Rectal smooth muscle tissue (tissue), 1 donor: ENCODE data around the gene NTM.

Experiments
- H3K27ac ChIP-seq: one replicate; pipeline ENCODE4 v1.7.0; 2013; ENCODE audit warnings: low read depth, low read length, inconsistent platforms
- H3K27me3 ChIP-seq: one replicate; pipeline ENCODE4 v1.7.0; 2013; ENCODE audit warnings: low read length; ENCODE audit not compliant: control insufficient read depth, insufficient read depth
- H3K36me3 ChIP-seq: one replicate; pipeline ENCODE4 v1.7.0; 2013; ENCODE audit warnings: low read length; ENCODE audit not compliant: control insufficient read depth, insufficient read depth
- H3K4me1 ChIP-seq: one replicate; pipeline ENCODE4 v1.7.0; 2013; ENCODE audit warnings: low read length; ENCODE audit not compliant: control insufficient read depth, insufficient read depth
- H3K4me3 ChIP-seq: one replicate; pipeline ENCODE4 v1.7.0; 2013; ENCODE audit warnings: low read length
- H3K9ac ChIP-seq: one replicate; pipeline ENCODE4 v1.7.0; 2013; ENCODE audit warnings: low read length

Gene NTM

GRCh38 chr11:131824771-131825170, 454.4 kb downstream of the NTM start:
- Histone ChIP-seq H3K4me1 (no peaks in the 10 kb centered on the region), H3K36me3 (no peaks in the 10 kb centered on the region), H3K27me3 (no peaks in the 10 kb centered on the region), H3K4me3 (no peak overlapping the region), H3K27ac (no peak overlapping the region), H3K9ac (no peak overlapping the region)

- no peaks in the 10 kb centered on the region for H3K36me3 ChIP-seq
- no peak overlapping the region for H3K9ac ChIP-seq
- H3K27ac ChIP-seq: no peak overlapping the region
- H3K4me1 ChIP-seq: no peaks in the 10 kb centered on the region
- H3K27me3 ChIP-seq: no peaks in the 10 kb centered on the region
- H3K4me3 ChIP-seq: no peak overlapping the region
Observed at GRCh38 chr11:131827430-131827829, 457.0 kb downstream of the NTM start.

- no peaks in the 10 kb centered on the region for H3K27me3 ChIP-seq
- no peaks in the 10 kb centered on the region for H3K4me1 ChIP-seq
- no peak overlapping the region for H3K9ac ChIP-seq
- H3K27ac ChIP-seq: no peak overlapping the region
- H3K36me3 ChIP-seq: no peaks in the 10 kb centered on the region
- H3K4me3 ChIP-seq: no peak overlapping the region
Observed at GRCh38 chr11:131829725-131830124, 459.3 kb downstream of the NTM start.

GRCh38 chr11:131832079-131832478, 461.7 kb downstream of the NTM start:
- no peaks in the 10 kb centered on the region for H3K27me3 ChIP-seq
- H3K36me3 ChIP-seq: no peaks in the 10 kb centered on the region
- no peaks in the 10 kb centered on the region for H3K4me1 ChIP-seq
- H3K27ac ChIP-seq: no peak overlapping the region
- no peak overlapping the region for H3K4me3 ChIP-seq
- H3K9ac ChIP-seq: no peak overlapping the region

GRCh38 chr11:131833366-131833765, 463.0 kb downstream of the NTM start:
- no peaks in the 10 kb centered on the region for H3K36me3 ChIP-seq
- no peaks in the 10 kb centered on the region for H3K4me1 ChIP-seq
- no peak overlapping the region for H3K9ac ChIP-seq
- no peak overlapping the region for H3K4me3 ChIP-seq
- H3K27ac ChIP-seq: no peak overlapping the region
- H3K27me3 ChIP-seq: no peaks in the 10 kb centered on the region

GRCh38 chr11:131837562-131837961, 467.1 kb downstream of the NTM start:
- no peaks in the 10 kb centered on the region for H3K27me3 ChIP-seq
- no peak overlapping the region for H3K4me3 ChIP-seq
- no peak overlapping the region for H3K27ac ChIP-seq
- no peak overlapping the region for H3K9ac ChIP-seq
- H3K4me1 ChIP-seq: no peaks in the 10 kb centered on the region
- no peaks in the 10 kb centered on the region for H3K36me3 ChIP-seq

GRCh38 chr11:131838016-131838415, 467.6 kb downstream of the NTM start:
- Histone ChIP-seq H3K9ac (no peak overlapping the region), H3K4me1 (no peaks in the 10 kb centered on the region), H3K36me3 (no peaks in the 10 kb centered on the region), H3K27me3 (no peaks in the 10 kb centered on the region), H3K4me3 (no peak overlapping the region), H3K27ac (no peak overlapping the region)

GRCh38 chr11:131839326-131839725, 468.9 kb downstream of the NTM start:
- no peaks in the 10 kb centered on the region for H3K4me1 ChIP-seq
- no peak overlapping the region for H3K4me3 ChIP-seq
- H3K9ac ChIP-seq: no peak overlapping the region
- H3K27ac ChIP-seq: no peak overlapping the region
- no peaks in the 10 kb centered on the region for H3K27me3 ChIP-seq
- H3K36me3 ChIP-seq: no peaks in the 10 kb centered on the region

GRCh38 chr11:131840545-131840944, 470.1 kb downstream of the NTM start:
- H3K9ac ChIP-seq: no peak overlapping the region
- no peaks in the 10 kb centered on the region for H3K27me3 ChIP-seq
- no peak overlapping the region for H3K4me3 ChIP-seq

GRCh38 chr11:131841028-131841427, 470.6 kb downstream of the NTM start:
- Histone ChIP-seq H3K4me3 (no peak overlapping the region), H3K9ac (no peak overlapping the region), H3K27ac (no peak overlapping the region), H3K27me3 (no peaks in the 10 kb centered on the region), H3K4me1 (no peaks in the 10 kb centered on the region), H3K36me3 (no peaks in the 10 kb centered on the region)

More at GRCh38 chr11:131840545-131840944, 470.1 kb downstream of the NTM start:
- no peaks in the 10 kb centered on the region for H3K4me1 ChIP-seq
- no peak overlapping the region for H3K27ac ChIP-seq
- H3K36me3 ChIP-seq: no peaks in the 10 kb centered on the region

- no peaks in the 10 kb centered on the region for H3K36me3 ChIP-seq
- H3K4me3 ChIP-seq: no peak overlapping the region
- H3K4me1 ChIP-seq: no peaks in the 10 kb centered on the region
- H3K27ac ChIP-seq: no peak overlapping the region
- no peaks in the 10 kb centered on the region for H3K27me3 ChIP-seq
- H3K9ac ChIP-seq: no peak overlapping the region
Observed at GRCh38 chr11:131841925-131842635, 471.7 kb downstream of the NTM start.

- Histone ChIP-seq H3K9ac (no peak overlapping the region), H3K27me3 (no peaks in the 10 kb centered on the region), H3K4me1 (no peaks in the 10 kb centered on the region), H3K4me3 (no peak overlapping the region), H3K36me3 (no peaks in the 10 kb centered on the region), H3K27ac (no peak overlapping the region)
Observed at GRCh38 chr11:131845255-131845654, 474.8 kb downstream of the NTM start.

GRCh38 chr11:131849485-131849884, 479.1 kb downstream of the NTM start:
- no peaks in the 10 kb centered on the region for H3K4me1 ChIP-seq
- H3K27me3 ChIP-seq: no peaks in the 10 kb centered on the region
- no peak overlapping the region for H3K4me3 ChIP-seq
- no peak overlapping the region for H3K27ac ChIP-seq
- no peaks in the 10 kb centered on the region for H3K36me3 ChIP-seq
- H3K9ac ChIP-seq: no peak overlapping the region
